Activated T-helper 17 cell treated with anti-CD3 and anti-CD28 coated beads, Interleukin-2, amount 50 U/mL, for 72 hours (primary cell): ENCODE results near the gene REEP1. TPM values are rescaled to one million over a fixed set of nuclear protein-coding genes. Genes with fewer than 3 reads are reported as not detected.
A peak's percentile ranks its signal among the peaks of the same experiment; 100 is the strongest.

ENCODE experiments used
- ATAC-seq: fragments of 150-1000 bp; cut with Tn5 transposase; replicated peaks from 2 replicates; pipeline ENCODE4 v1.10.0; 2021; ENCODE audit warnings: mild to moderate bottlenecking, moderate library complexity
- H3K27ac Mint-ChIP-seq: one replicate; pipeline ENCODE4 v1.8.0; 2022; ENCODE audit warnings: mixed read lengths
- H3K27me3 Mint-ChIP-seq: one replicate; pipeline ENCODE4 v1.8.0; 2022; ENCODE audit warnings: mixed read lengths
- H3K36me3 Mint-ChIP-seq: one replicate; pipeline ENCODE4 v1.8.0; 2022; ENCODE audit warnings: low read depth, mild to moderate bottlenecking, mixed read lengths
- H3K4me1 Mint-ChIP-seq: one replicate; pipeline ENCODE4 v1.8.0; 2022; ENCODE audit warnings: mixed read lengths
- H3K4me3 Mint-ChIP-seq: one replicate; pipeline ENCODE4 v1.8.0; 2022; ENCODE audit warnings: mild to moderate bottlenecking, mixed read lengths
- H3K9me3 Mint-ChIP-seq: one replicate; pipeline ENCODE4 v1.8.0; 2022; ENCODE audit warnings: mixed read lengths
- total RNA-seq, 2 donors: library from RNA; stranded (reverse); gene quantifications; one replicate each; pipeline ENCODE4 v1.2.3, GENCODE V29; 2022

Gene REEP1
- total RNA-seq, 2 donors from 2014 or later, result 0.11 to 0.26 TPM

- Mint-ChIP-seq H3K27me3 (no peaks in the 10 kb centered on the region), H3K36me3 (no peaks in the 10 kb centered on the region), H3K27ac (no peak overlapping the region), H3K9me3 (no peaks in the 10 kb centered on the region), H3K4me3 (no peak overlapping the region), H3K4me1 (peaks cover 5% of the 10 kb centered on the region)
- no peak for ATAC-seq
Measured at GRCh38 chr2:86243272-86243671, 94.2 kb downstream of the REEP1 start.

- ATAC-seq, result no peak
- Mint-ChIP-seq H3K9me3 (no peaks in the 10 kb centered on the region), H3K36me3 (no peaks in the 10 kb centered on the region), H3K4me1 (peaks cover 6% of the 10 kb centered on the region), H3K27ac (no peak overlapping the region), H3K4me3 (no peak overlapping the region), H3K27me3 (no peaks in the 10 kb centered on the region)
Measured at GRCh38 chr2:86241611-86242010, 95.8 kb downstream of the REEP1 start.

- no peak overlapping the region for H3K4me3 Mint-ChIP-seq
- H3K9me3 Mint-ChIP-seq, result no peaks in the 10 kb centered on the region
- no peak for ATAC-seq
- no peaks in the 10 kb centered on the region for H3K27me3 Mint-ChIP-seq
- no peak overlapping the region for H3K27ac Mint-ChIP-seq
- no peaks in the 10 kb centered on the region for H3K36me3 Mint-ChIP-seq
- H3K4me1 Mint-ChIP-seq, result peaks cover 6% of the 10 kb centered on the region
Measured at GRCh38 chr2:86240251-86240650, 97.2 kb downstream of the REEP1 start.

GRCh38 chr2:86239745-86240144 is 97.7 kb downstream of the REEP1 start:
- Mint-ChIP-seq H3K4me1 (peaks cover 6% of the 10 kb centered on the region), H3K27me3 (no peaks in the 10 kb centered on the region), H3K36me3 (no peaks in the 10 kb centered on the region), H3K4me3 (no peak overlapping the region), H3K27ac (no peak overlapping the region), H3K9me3 (no peaks in the 10 kb centered on the region)
- ATAC-seq, result no peak

DNA sequence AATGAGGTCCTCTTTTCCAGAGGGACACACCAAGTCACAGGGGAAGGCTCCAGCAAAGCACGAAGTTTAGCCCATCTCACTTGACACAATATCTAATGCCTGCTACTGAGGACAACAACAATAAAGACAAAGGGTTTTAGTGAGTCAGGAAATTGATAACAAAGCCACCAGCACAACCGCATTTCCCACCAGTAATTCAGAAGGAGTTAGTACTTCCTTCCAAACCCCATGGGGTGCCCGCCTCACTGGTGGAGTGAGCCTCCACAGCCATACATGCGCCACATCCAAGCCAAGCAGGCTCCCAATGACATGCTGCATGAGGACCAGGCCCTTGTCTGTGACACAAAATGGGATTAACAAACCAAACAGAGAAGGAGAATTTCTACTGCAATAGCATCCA is 98.1 kb downstream of the REEP1 start:
- Mint-ChIP-seq H3K27me3 (no peaks in the 10 kb centered on the region), H3K4me3 (no peak overlapping the region), H3K4me1 (peaks cover 6% of the 10 kb centered on the region), H3K36me3 (no peaks in the 10 kb centered on the region), H3K9me3 (no peaks in the 10 kb centered on the region), H3K27ac (no peak overlapping the region)
- ATAC-seq, result no peak

GRCh38 chr2:86238354-86238753 is 99.1 kb downstream of the REEP1 start:
- peak overlapping the region; percentile 4 for H3K4me3 Mint-ChIP-seq
- no peaks in the 10 kb centered on the region for H3K27me3 Mint-ChIP-seq
- H3K4me1 Mint-ChIP-seq, result peaks cover 6% of the 10 kb centered on the region
- no peaks in the 10 kb centered on the region for H3K36me3 Mint-ChIP-seq
- no peaks in the 10 kb centered on the region for H3K9me3 Mint-ChIP-seq
- peak; percentile 89 for ATAC-seq
- no peak overlapping the region for H3K27ac Mint-ChIP-seq

- ATAC-seq, result no peak
- Mint-ChIP-seq H3K27me3 (no peaks in the 10 kb centered on the region), H3K27ac (no peak overlapping the region), H3K4me3 (no peak overlapping the region), H3K36me3 (no peaks in the 10 kb centered on the region), H3K9me3 (no peaks in the 10 kb centered on the region), H3K4me1 (peaks cover 6% of the 10 kb centered on the region)
Measured at GRCh38 chr2:86237172-86237571, 100.3 kb downstream of the REEP1 start.

DNA sequence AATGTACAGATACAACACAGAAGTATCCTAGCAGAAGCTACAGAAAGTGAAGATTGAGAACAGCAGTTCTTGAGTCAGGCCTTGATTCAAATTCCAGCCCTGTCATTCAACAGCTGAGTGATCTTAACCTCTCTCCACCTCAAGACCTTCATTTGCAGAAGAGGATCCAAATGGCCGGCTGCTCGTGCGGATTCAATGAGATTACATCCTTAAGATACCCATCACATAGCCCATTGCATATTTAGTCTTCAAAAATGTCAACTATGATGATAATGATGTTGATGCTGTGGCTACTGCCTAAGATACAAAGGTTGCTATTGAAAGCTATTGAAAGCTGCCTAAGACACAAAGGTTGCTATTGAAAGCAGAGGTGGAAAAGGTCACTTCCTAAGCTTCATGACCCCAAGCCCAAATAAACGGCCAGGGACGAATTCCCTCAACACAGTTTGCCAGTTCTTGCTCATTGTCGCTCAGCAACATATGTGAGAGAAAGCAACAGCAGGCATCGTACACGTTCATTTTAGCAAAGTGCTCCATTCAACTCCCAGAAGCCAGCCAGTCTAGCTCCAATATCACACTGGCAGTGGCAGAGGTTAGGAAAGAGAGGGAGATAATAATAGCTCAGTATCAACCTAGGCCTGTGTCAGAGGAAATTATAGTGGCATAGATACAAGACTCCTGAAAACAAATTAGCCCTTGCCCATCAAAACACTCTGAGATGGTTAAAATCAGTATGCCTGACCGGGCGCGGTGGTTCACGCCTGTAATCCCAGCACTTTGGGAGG is 102.0 kb downstream of the REEP1 start:
- Mint-ChIP-seq H3K27me3 (no peaks in the 10 kb centered on the region), H3K36me3 (no peaks in the 10 kb centered on the region), H3K27ac (no peak overlapping the region), H3K4me1 (peaks cover 6% of the 10 kb centered on the region), H3K4me3 (no peak overlapping the region), H3K9me3 (no peaks in the 10 kb centered on the region)
- ATAC-seq, result no peak

DNA sequence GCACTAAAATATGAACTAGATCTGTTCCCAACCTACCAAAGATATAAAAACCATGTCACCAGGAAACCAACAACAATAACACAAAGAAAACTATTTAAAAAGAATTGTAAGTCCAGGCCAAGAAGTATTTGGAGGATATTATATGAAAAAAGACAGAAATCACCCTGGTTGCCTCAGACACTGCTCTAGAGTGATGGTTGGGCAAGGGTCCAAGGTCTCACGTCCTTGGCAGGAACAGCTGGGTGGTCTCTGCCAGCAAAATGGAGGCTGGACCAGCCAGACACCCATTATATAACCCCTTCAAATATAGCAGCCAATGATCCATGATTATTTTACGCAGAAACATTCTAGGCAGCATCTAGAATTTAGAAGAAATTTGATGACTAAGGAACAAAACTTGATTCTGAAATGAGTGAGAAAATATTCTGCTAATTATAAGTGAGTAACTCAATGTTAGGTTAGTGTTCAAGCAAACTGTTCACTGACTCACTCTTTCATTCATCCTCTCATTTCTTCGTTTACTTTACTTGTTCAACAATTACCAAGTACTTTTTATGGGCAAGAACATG is 102.8 kb downstream of the REEP1 start:
- Mint-ChIP-seq H3K9me3 (no peaks in the 10 kb centered on the region), H3K36me3 (no peaks in the 10 kb centered on the region), H3K4me3 (no peak overlapping the region), H3K27me3 (no peaks in the 10 kb centered on the region), H3K4me1 (peaks cover 6% of the 10 kb centered on the region), H3K27ac (no peak overlapping the region)
- no peak for ATAC-seq

- ATAC-seq, result no peak
- Mint-ChIP-seq H3K27ac (no peak overlapping the region), H3K36me3 (no peaks in the 10 kb centered on the region), H3K4me1 (peaks cover 3% of the 10 kb centered on the region), H3K27me3 (no peaks in the 10 kb centered on the region), H3K9me3 (no peaks in the 10 kb centered on the region), H3K4me3 (no peak overlapping the region)
Measured at GRCh38 chr2:86233436-86233835, 104.0 kb downstream of the REEP1 start.

DNA sequence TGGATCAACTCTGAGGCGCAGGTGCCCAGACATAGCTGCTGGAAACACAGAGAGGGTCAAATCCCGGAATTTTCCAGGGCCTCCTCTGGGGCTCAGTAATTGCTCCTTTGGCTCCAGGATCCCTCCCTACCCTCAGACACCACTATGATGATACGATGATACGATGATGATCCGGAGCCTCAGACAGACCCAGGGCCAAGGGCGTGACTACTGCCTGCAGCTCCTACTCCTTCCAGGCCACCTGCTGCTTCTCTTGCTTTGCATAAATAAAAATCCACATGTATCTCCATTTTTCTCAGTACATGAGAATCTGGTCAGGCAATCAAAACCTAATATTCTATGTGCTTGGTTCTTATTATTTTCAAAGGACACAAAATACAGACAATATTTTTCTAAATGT is 104.5 kb downstream of the REEP1 start:
- Mint-ChIP-seq H3K4me1 (no peaks in the 10 kb centered on the region), H3K36me3 (no peaks in the 10 kb centered on the region), H3K27ac (no peak overlapping the region), H3K4me3 (no peak overlapping the region), H3K27me3 (no peaks in the 10 kb centered on the region), H3K9me3 (no peaks in the 10 kb centered on the region)
- ATAC-seq, result no peak

DNA sequence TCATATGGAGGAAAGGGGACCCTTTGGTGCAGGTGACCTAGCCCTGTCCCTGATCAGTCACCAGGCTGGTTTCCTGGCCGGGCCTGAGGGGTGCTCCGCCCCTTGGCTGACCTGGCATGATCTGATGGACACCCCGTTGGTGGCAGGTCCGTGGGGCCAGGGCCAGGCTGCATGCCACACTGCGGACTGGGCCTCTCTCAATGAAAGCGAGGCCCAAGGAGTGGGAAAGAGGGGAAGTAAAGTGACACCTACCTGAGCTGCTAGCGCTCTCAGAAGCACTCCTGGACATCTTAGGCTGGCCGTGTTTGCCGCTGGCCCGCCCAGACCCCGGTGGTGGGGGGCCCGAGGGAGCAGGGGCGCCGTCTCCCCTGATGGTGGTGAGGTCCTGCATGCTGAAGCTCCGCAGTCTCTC is 105.0 kb downstream of the REEP1 start:
- Mint-ChIP-seq H3K4me1 (no peaks in the 10 kb centered on the region), H3K36me3 (no peaks in the 10 kb centered on the region), H3K27ac (no peak overlapping the region), H3K4me3 (no peak overlapping the region), H3K9me3 (no peaks in the 10 kb centered on the region), H3K27me3 (no peaks in the 10 kb centered on the region)
- ATAC-seq, result no peak

DNA sequence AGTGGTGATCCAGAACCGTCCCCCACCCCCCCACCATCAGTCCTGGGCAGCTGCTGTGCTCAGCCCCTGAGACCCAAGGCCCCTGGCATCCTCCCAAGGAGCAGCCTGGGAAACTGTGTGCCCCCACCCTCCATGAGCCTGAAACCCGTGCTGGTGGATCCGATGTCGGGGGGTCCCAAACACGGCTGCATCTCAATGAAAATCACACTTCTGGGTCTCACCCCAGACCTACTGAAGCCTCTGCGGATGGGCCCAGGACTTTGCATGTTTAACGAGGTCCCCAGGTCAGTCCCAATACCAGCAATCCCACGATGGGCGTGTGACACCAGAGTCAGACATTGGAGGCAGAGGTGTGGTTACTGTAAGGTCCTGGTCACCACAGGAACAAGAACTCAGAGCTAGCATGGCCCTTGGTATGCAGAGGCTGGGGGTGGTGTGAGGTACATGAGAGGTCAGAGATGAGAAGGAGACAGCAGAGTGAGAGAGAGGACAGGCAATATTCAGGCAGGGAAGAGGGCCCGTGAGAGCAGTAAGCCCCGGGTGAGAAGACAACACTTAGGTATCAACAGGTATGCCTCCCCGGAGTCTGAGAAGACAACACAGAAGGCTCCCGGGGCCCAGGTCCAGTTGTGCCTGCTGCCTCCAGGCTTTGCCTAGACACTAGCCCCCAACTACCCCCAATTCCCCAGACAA is 105.6 kb downstream of the REEP1 start:
- no peak for ATAC-seq
- H3K9me3 Mint-ChIP-seq, result no peaks in the 10 kb centered on the region
- H3K27ac Mint-ChIP-seq, result no peak overlapping the region

DNA sequence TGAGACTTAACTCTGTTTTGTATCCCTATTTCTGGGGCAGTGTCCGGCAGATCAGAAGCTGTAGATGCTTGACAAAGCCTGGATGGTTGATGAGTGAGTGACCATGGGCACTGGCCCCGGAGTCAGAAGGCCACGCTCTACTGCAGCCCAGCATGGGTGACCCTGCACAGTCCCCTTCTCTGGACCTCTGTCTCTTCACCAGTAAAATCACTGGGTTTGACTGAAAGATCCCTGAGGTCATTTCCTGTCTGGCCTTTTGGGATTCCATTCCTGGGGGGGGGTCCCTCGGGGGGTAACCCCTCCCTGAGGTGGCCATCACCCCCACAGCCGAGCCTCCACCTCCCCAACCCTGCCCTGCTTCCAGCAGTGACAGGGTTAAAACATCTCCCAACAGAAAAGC is 106.5 kb downstream of the REEP1 start:
- Mint-ChIP-seq H3K36me3 (no peaks in the 10 kb centered on the region), H3K4me1 (no peaks in the 10 kb centered on the region), H3K27me3 (no peaks in the 10 kb centered on the region), H3K27ac (no peak overlapping the region), H3K4me3 (no peak overlapping the region), H3K9me3 (no peaks in the 10 kb centered on the region)
- ATAC-seq, result no peak

More for the DNA sequence above, 105.6 kb downstream of the REEP1 start:
- Mint-ChIP-seq H3K36me3 (no peaks in the 10 kb centered on the region), H3K4me1 (no peaks in the 10 kb centered on the region), H3K4me3 (no peak overlapping the region), H3K27me3 (no peaks in the 10 kb centered on the region)

GRCh38 chr2:86229221-86229620 is 108.2 kb downstream of the REEP1 start:
- no peak overlapping the region for H3K27ac Mint-ChIP-seq

More at GRCh38 chr2:86229221-86229620, 108.2 kb downstream of the REEP1 start:
- no peaks in the 10 kb centered on the region for H3K4me1 Mint-ChIP-seq
- H3K9me3 Mint-ChIP-seq, result no peaks in the 10 kb centered on the region
- no peak for ATAC-seq
- no peak overlapping the region for H3K4me3 Mint-ChIP-seq
- H3K27me3 Mint-ChIP-seq, result no peaks in the 10 kb centered on the region
- no peaks in the 10 kb centered on the region for H3K36me3 Mint-ChIP-seq
